Endothelial cell of umbilical vein (primary cell): ENCODE measurements around the gene DRAM1. TPM values are rescaled to one million over a fixed set of nuclear protein-coding genes. Genes with fewer than 3 reads are reported as not detected.

Experiments
- BruUV-seq: library from RNA; stranded (reverse); fragments of 400-500 nt; replicated peaks from 2 replicates; lab custom pipeline; 2021; lab: Mats Ljungman, UMichigan
- CTCF ChIA-PET: fragments of 300-600, 350-600 bp; sonication (Branson Sonifier 250); formaldehyde crosslinking; loops from one replicate; lab custom pipeline; 2021; ENCODE audit warnings: antibody characterized with exemption, inconsistent platforms; lab: Charles Lee
- POLR2A ChIA-PET: fragments of 300-600, 350-600 bp; sonication (Branson Sonifier 250); formaldehyde crosslinking; loops from one replicate; lab custom pipeline; 2021; ENCODE audit warnings: antibody characterized with exemption, inconsistent platforms; lab: Charles Lee
- DNase-seq: peaks from one replicate; pipeline ENCODE4 v3.0.0-alpha.2; 2011; ENCODE audit warnings: low read depth, low spot score
- FAIRE-seq: peaks from 2 replicates; lab custom pipeline; 2011; peaks lifted over from hg19 to GRCh38; lab: Jason Lieb, UNC
- H2AFZ ChIP-seq: 2 replicates; pipeline ENCODE4 v1.6.0; 2012; ENCODE audit warnings: low read depth, low read length, control low read depth, inconsistent platforms
- H3K27ac ChIP-seq: 2 replicates; pipeline ENCODE4 v1.5.1; 2011; ENCODE audit warnings: low read depth, mild to moderate bottlenecking, control low read depth, low read length, moderate library complexity; ENCODE audit not compliant: insufficient read depth
- H3K27me3 ChIP-seq, 2 experiments: 2 replicates each; pipeline versions ENCODE4 v1.6.0 to v1.6.1; 2011; ENCODE audit warnings: low read length in 2 of 2, mixed read lengths in 1 of 2; ENCODE audit not compliant: control insufficient read depth in 2 of 2, insufficient read depth in 2 of 2
- H3K36me3 ChIP-seq, 2 experiments: 2 replicates in 1 of 2; 3 replicates in 1 of 2; pipeline ENCODE4 v1.5.1; 2011; ENCODE audit warnings: low read length in 2 of 2, mild to moderate bottlenecking in 1 of 2, moderate library complexity in 1 of 2; ENCODE audit not compliant: control insufficient read depth in 2 of 2, insufficient read depth in 2 of 2; ENCODE audit errors: extremely low read depth in 1 of 2
- H3K4me1 ChIP-seq: 3 replicates; pipeline ENCODE4 v1.5.1; 2011; ENCODE audit warnings: mild to moderate bottlenecking, low read length; ENCODE audit not compliant: control insufficient read depth, insufficient read depth; ENCODE audit errors: extremely low read depth
- H3K4me2 ChIP-seq: 2 replicates; pipeline ENCODE4 v1.6.1; 2011; ENCODE audit warnings: low read length, control low read depth, mixed read lengths; ENCODE audit not compliant: insufficient read depth
- H3K4me3 ChIP-seq, 3 experiments: fragments of 200-600 bp in 1 of 3; sonication (generic), shearing (Covaris generic) in 1 of 3; replicated peaks in 1 of 3; 2 replicates each; pipeline ENCODE4 v1.5.1; 2011 to 2016; ENCODE audit warnings: control low read depth in 3 of 3, low read length in 3 of 3, mild to moderate bottlenecking in 2 of 3, inconsistent platforms in 1 of 3, low read depth in 1 of 3, moderate library complexity in 1 of 3; ENCODE audit not compliant: insufficient read depth in 1 of 3
- H3K79me2 ChIP-seq: 2 replicates; pipeline ENCODE4 v1.6.0; 2012; ENCODE audit warnings: low read length, inconsistent platforms; ENCODE audit not compliant: control insufficient read depth, insufficient read depth
- H3K9ac ChIP-seq: replicated peaks from 2 replicates; pipeline ENCODE3; 2011; ENCODE audit warnings: low read length, control low read depth; ENCODE audit not compliant: insufficient read depth; ENCODE audit errors: extremely low read depth
- H3K9me1 ChIP-seq: replicated peaks from 3 replicates; pipeline ENCODE4 v1.6.0; 2011; ENCODE audit warnings: mild to moderate bottlenecking, low read length; ENCODE audit not compliant: control insufficient read depth, insufficient read depth; ENCODE audit errors: extremely low read depth
- H3K9me3 ChIP-seq: replicated peaks from 2 replicates; pipeline ENCODE4 v1.5.1; 2012; ENCODE audit warnings: low read length, inconsistent platforms; ENCODE audit not compliant: control insufficient read depth, insufficient read depth
- H4K20me1 ChIP-seq: replicated peaks from 2 replicates; pipeline ENCODE3; 2011; ENCODE audit warnings: mild to moderate bottlenecking, low read length; ENCODE audit not compliant: control insufficient read depth, insufficient read depth; ENCODE audit errors: extremely low read depth
- CTCF ChIP-seq, 2 donors: IDR thresholded peaks; 1 replicate in 1 of 2; 2 replicates in 1 of 2; pipeline ENCODE4 v1.5.1; 2011; ENCODE audit warnings: low read length in 2 of 2, mild to moderate bottlenecking in 2 of 2, moderate library complexity in 2 of 2, control low read depth in 1 of 2, inconsistent platforms in 1 of 2, low read depth in 1 of 2; ENCODE audit not compliant: insufficient read depth in 1 of 2; ENCODE audit errors: extremely low read depth in 1 of 2
- EZH2 ChIP-seq: IDR thresholded peaks from 2 replicates; pipeline ENCODE4 v1.6.1; 2012; ENCODE audit warnings: borderline replicate concordance, low read depth, mild to moderate bottlenecking, moderate library complexity, low read length, inconsistent platforms; ENCODE audit not compliant: severe bottlenecking
- FOS ChIP-seq: IDR thresholded peaks from 2 replicates; pipeline ENCODE4 v1.6.1; 2011; ENCODE audit warnings: mild to moderate bottlenecking, low read length, moderate library complexity, borderline replicate concordance; ENCODE audit not compliant: insufficient read depth
- GATA2 ChIP-seq: IDR thresholded peaks from 2 replicates; pipeline ENCODE4 v1.7.0; 2011; ENCODE audit warnings: low read depth, mild to moderate bottlenecking, moderate library complexity, mixed read lengths, low read length; ENCODE audit not compliant: insufficient read length, insufficient read depth
- JUN ChIP-seq: IDR thresholded peaks from 2 replicates; pipeline ENCODE4 v1.6.1; 2011; ENCODE audit warnings: borderline replicate concordance, low read depth; ENCODE audit not compliant: insufficient read length, insufficient read depth
- MYC ChIP-seq: IDR thresholded peaks from one replicate; pipeline ENCODE4 v1.6.1; 2011; ENCODE audit warnings: mild to moderate bottlenecking, low read depth, low read length
- POLR2A ChIP-seq: IDR thresholded peaks from 2 replicates; pipeline ENCODE4 v1.6.1; 2012; ENCODE audit warnings: low read depth, mild to moderate bottlenecking, control low read depth, low read length
- POLR2AphosphoS5 ChIP-seq: IDR thresholded peaks from 2 replicates; pipeline ENCODE4 v1.6.1; 2012; ENCODE audit warnings: low read depth, mild to moderate bottlenecking, control low read depth, low read length, moderate library complexity; ENCODE audit not compliant: insufficient read depth
- dilution Hi-C: fragments of 300-500 bp; cut with MboI; formaldehyde crosslinking; loops from one replicate; pipeline ENCODE4 v1.15.0; 2019; ENCODE audit warnings: low sequenced_read_pairs; ENCODE audit not compliant: extremely low pct_ligation_motif_present
- intact Hi-C: fragments of 100-400 bp; cut with micrococcal nuclease; formaldehyde crosslinking; loops from one replicate; pipeline ENCODE4 v1.10.0; 2022
- polyA plus RNA-seq, 4 experiments: library from polyadenylated mRNA; depleted of rRNA in 3 of 4; stranded (reverse) in 3 of 4; unstranded in 1 of 4; fragments of >200 nt; gene quantifications; 2 replicates each; pipeline versions ENCODE4 v1.2.1 to v1.2.3, GENCODE V29; 2011 to 2012; ENCODE audit warnings: missing spikeins in 1 of 4
- total RNA-seq: library from RNA; stranded (reverse); gene quantifications from 2 replicates; pipeline ENCODE4 v1.2.3, GENCODE V29; 2021
- TF ChIP-seq, protein P1 (sequence below): IDR thresholded peaks from 2 replicates; pipeline ENCODE4 v1.6.1; 2011; ENCODE audit not compliant: insufficient read depth, insufficient read length

The DRAM1 gene
- total and polyA plus RNA-seq, 2 donors (not counting 3 experiments of a cell fraction or from before 2014, with no cell fraction given): 24.6 to 46.3 TPM

- H4K20me1 ChIP-seq: no peaks in the 10 kb centered on the region
- no peaks in the 10 kb centered on the region for H3K9me3 ChIP-seq
- H3K9ac ChIP-seq: no peak overlapping the region
- no peaks in the 10 kb centered on the region for H3K27me3 ChIP-seq
- H3K4me3 ChIP-seq: no peak overlapping the region
- intact Hi-C loops (no loop called here), dilution Hi-C loops (no loop called here)
- no peaks in the 10 kb centered on the region for H3K9me1 ChIP-seq
- DNase-seq (no peak), FAIRE-seq (no peak)
- no peaks in the 10 kb centered on the region for H3K36me3 ChIP-seq
- CTCF ChIA-PET: no interaction called here
- no peak overlapping the region for H3K27ac ChIP-seq
- no peak overlapping the region for H3K4me2 ChIP-seq
- no peaks in the 10 kb centered on the region for H3K4me1 ChIP-seq
- no peaks in the 10 kb centered on the region for H3K79me2 ChIP-seq
- no peak overlapping the region for H2AFZ ChIP-seq
- POLR2A ChIA-PET: no interaction called here
- TF ChIP-seq FOS (no peak), POLR2AphosphoS5 (no peak), POLR2A (no peak), MYC (no peak), CTCF (IDR thresholded peaks at IDR 0.05; ENCODE audit: extremely low read depth in 1 of 2, insufficient read depth in 1 of 2, low read depth in 1 of 2, low read length in 2 of 2) (no peak), EZH2 (no peak), GATA2 (no peak), JUN (no peak)
- TF ChIP-seq, protein P1, sequence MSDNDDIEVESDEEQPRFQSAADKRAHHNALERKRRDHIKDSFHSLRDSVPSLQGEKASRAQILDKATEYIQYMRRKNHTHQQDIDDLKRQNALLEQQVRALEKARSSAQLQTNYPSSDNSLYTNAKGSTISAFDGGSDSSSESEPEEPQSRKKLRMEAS: no peak
- no TSS peak for BruUV-seq
Observed at GRCh38 chr12:101924618-101925017, 47.2 kb downstream of the DRAM1 start.
